HepG2 (cell line): ENCODE data around the gene TFAM. TPM values are rescaled to one million over a fixed set of nuclear protein-coding genes. Genes with fewer than 3 reads are reported as not detected.

Source experiments
- ATAC-seq: fragments of 200-7000 bp; cut with Tn5 transposase; 3 replicates; pipeline ENCODE4 v1.9.1; 2020; ENCODE audit warnings: mild to moderate bottlenecking, moderate library complexity
- BruUV-seq: library from RNA; stranded (reverse); fragments of 400-500 nt; replicated peaks from 2 replicates; lab custom pipeline; 2021; lab: Mats Ljungman, UMichigan
- CTCF ChIA-PET: fragments of 300-600 bp; formaldehyde crosslinking; extraction: SDS; loops from one replicate; lab custom pipeline; 2021; ENCODE audit warnings: low total read pairs, inconsistent platforms, low intra/inter-chr PET ratio; lab: Yijun Ruan, JAX
- POLR2A ChIA-PET: fragments of 350-600 bp; sonication (Branson Sonifier 250); formaldehyde crosslinking; loops from one replicate; lab custom pipeline; 2020; ENCODE audit warnings: antibody characterized with exemption, inconsistent platforms; lab: Yijun Ruan, JAX
- DNase-seq: peaks from one replicate; pipeline ENCODE4 v3.0.0-alpha.2; 2015; ENCODE audit warnings: low spot score
- FAIRE-seq: peaks from 3 replicates; lab custom pipeline; 2011; peaks lifted over from hg19 to GRCh38; lab: Jason Lieb, UNC
- H2AFZ ChIP-seq: one replicate; pipeline ENCODE4 v1.6.1; 2011; ENCODE audit warnings: low read length, inconsistent platforms
- H3K27ac ChIP-seq: fragments of 300-600 bp; 3 replicates; pipeline ENCODE4 v1.8.0; 2011; ENCODE audit warnings: mixed run types, mild to moderate bottlenecking, mixed read lengths, low read length, inconsistent platforms; ENCODE audit not compliant: insufficient read depth; ENCODE audit errors: extremely low read length
- H3K27me3 ChIP-seq, 2 experiments: fragments of 200-600 bp in 1 of 2; 2 replicates in 1 of 2; 3 replicates in 1 of 2; pipeline versions ENCODE4 v1.6.0 to v1.8.0; 2011; ENCODE audit warnings: low read length in 2 of 2, mild to moderate bottlenecking in 2 of 2, moderate library complexity in 2 of 2, inconsistent platforms in 1 of 2; ENCODE audit not compliant: insufficient read depth in 2 of 2, control insufficient read depth in 1 of 2
- H3K36me3 ChIP-seq, 2 experiments: fragments of 200-600 bp in 1 of 2; replicated peaks in 1 of 2; 2 replicates in 1 of 2; 3 replicates in 1 of 2; pipeline versions ENCODE4 v1.5.1 to v1.8.0; 2011; ENCODE audit warnings: low read length in 2 of 2, inconsistent platforms in 1 of 2; ENCODE audit not compliant: insufficient read depth in 2 of 2, control insufficient read depth in 1 of 2
- H3K4me1 ChIP-seq: 2 replicates; pipeline ENCODE4 v1.5.1; 2012; ENCODE audit warnings: low read length, inconsistent platforms; ENCODE audit not compliant: insufficient read depth
- H3K4me2 ChIP-seq: 2 replicates; pipeline ENCODE4 v1.6.0; 2011; ENCODE audit warnings: low read depth, low read length, inconsistent platforms
- H3K4me3 ChIP-seq, 3 experiments: fragments of 200-600 bp in 1 of 3; sonication (generic), shearing (Covaris generic) in 1 of 3; replicated peaks in 1 of 3; 2 replicates each; pipeline ENCODE4 v1.5.1; 2011 to 2016; ENCODE audit warnings: low read length in 3 of 3, inconsistent platforms in 2 of 3, low read depth in 2 of 3, mild to moderate bottlenecking in 2 of 3, control low read depth in 1 of 3, mixed read lengths in 1 of 3; ENCODE audit not compliant: insufficient read depth in 1 of 3
- H3K79me2 ChIP-seq: one replicate; pipeline ENCODE4 v1.6.1; 2011; ENCODE audit warnings: low read length, inconsistent platforms; ENCODE audit not compliant: insufficient read depth
- H3K9ac ChIP-seq: 2 replicates; pipeline ENCODE4 v1.6.0; 2011; ENCODE audit warnings: mild to moderate bottlenecking, low read depth, low read length, inconsistent platforms; ENCODE audit not compliant: insufficient read depth
- H3K9me3 ChIP-seq: 2 replicates; pipeline ENCODE4 v1.5.1; 2012; ENCODE audit warnings: mild to moderate bottlenecking, low read length
- H4K20me1 ChIP-seq: 2 replicates; pipeline ENCODE4 v1.6.0; 2011; ENCODE audit warnings: inconsistent platforms, mild to moderate bottlenecking, low read length, moderate library complexity; ENCODE audit not compliant: insufficient read depth
- AFF4 ChIP-seq: sonication (generic); formaldehyde crosslinking; IDR thresholded peaks from 2 replicates; pipeline ENCODE4 v1.4.0; 2020; ENCODE audit warnings: missing genetic modification reagents
- HNF1B ChIP-seq: sonication (generic); formaldehyde crosslinking; IDR thresholded peaks from 2 replicates; pipeline ENCODE4 v1.5.1; 2020; ENCODE audit warnings: mild to moderate bottlenecking, moderate library complexity, missing genetic modification reagents
- KDM5A ChIP-seq: fragments of 200-600 bp; sonication (generic); IDR thresholded peaks from 2 replicates; pipeline ENCODE4 v1.7.0; 2018; ENCODE audit warnings: antibody characterized with exemption, mild to moderate bottlenecking, low read length, borderline replicate concordance
- LCORL ChIP-seq, 2 experiments: fragments of 450-650 bp in 1 of 2; sonication (generic) in 1 of 2; formaldehyde crosslinking in 1 of 2; IDR thresholded peaks; 2 replicates each; pipeline versions ENCODE4 v1.5.0 to v1.6.1; 2017 to 2020; ENCODE audit warnings: antibody characterized with exemption in 1 of 2, missing genetic modification reagents in 1 of 2
- MBD4 ChIP-seq: IDR thresholded peaks from 2 replicates; pipeline ENCODE4 v1.6.1; 2012; ENCODE audit warnings: low read length, inconsistent platforms, borderline replicate concordance
- MYPOP ChIP-seq: sonication (generic); formaldehyde crosslinking; IDR thresholded peaks from 2 replicates; pipeline ENCODE4 v1.8.1; 2023; ENCODE audit warnings: mild to moderate bottlenecking, moderate library complexity, missing genetic modification reagents
- SETDB1 ChIP-seq: sonication (generic); formaldehyde crosslinking; IDR thresholded peaks from 2 replicates; pipeline ENCODE4 v1.5.1; 2020; ENCODE audit warnings: missing genetic modification reagents, mild to moderate bottlenecking, borderline replicate concordance
- SIN3B ChIP-seq: fragments of 150-350 bp; IDR thresholded peaks from 2 replicates; pipeline ENCODE4 v1.6.1; 2014; ENCODE audit warnings: low read length
- TARDBP ChIP-seq: sonication (generic); formaldehyde crosslinking; IDR thresholded peaks from 2 replicates; pipeline ENCODE4 v1.8.0; 2022; ENCODE audit warnings: mild to moderate bottlenecking, missing genetic modification reagents
- TOPORS ChIP-seq: sonication (generic); formaldehyde crosslinking; IDR thresholded peaks from 2 replicates; pipeline ENCODE4 v1.8.0; 2023; ENCODE audit warnings: mild to moderate bottlenecking, missing genetic modification reagents
- TP53 ChIP-seq: sonication (generic); formaldehyde crosslinking; conservative IDR thresholded peaks from 2 replicates; pipeline ENCODE4 v1.4.0; 2020; ENCODE audit warnings: missing genetic modification reagents
- ZNF160 ChIP-seq: sonication (generic); formaldehyde crosslinking; IDR thresholded peaks from 2 replicates; pipeline ENCODE4 v1.8.0; 2022; ENCODE audit warnings: mild to moderate bottlenecking, inconsistent platforms, missing genetic modification reagents
- ZNF460 ChIP-seq: sonication (generic); formaldehyde crosslinking; IDR thresholded peaks from 2 replicates; pipeline ENCODE4 v1.5.1; 2020; ENCODE audit warnings: missing genetic modification reagents, mild to moderate bottlenecking, borderline replicate concordance
- ZNF607 ChIP-seq: sonication (generic); formaldehyde crosslinking; IDR thresholded peaks from 2 replicates; pipeline ENCODE4 v1.5.1; 2020; ENCODE audit warnings: missing genetic modification reagents, mild to moderate bottlenecking, borderline replicate concordance
- ZNF724P ChIP-seq: sonication (generic); formaldehyde crosslinking; IDR thresholded peaks from 2 replicates; pipeline ENCODE4 v1.8.0; 2022; ENCODE audit warnings: missing genetic modification reagents, borderline replicate concordance
- ZNF780A ChIP-seq: sonication (generic); formaldehyde crosslinking; IDR thresholded peaks from 2 replicates; pipeline ENCODE4 v1.8.0; 2022; ENCODE audit warnings: mild to moderate bottlenecking, missing genetic modification reagents, moderate library complexity
- WGBS: methylation state at CpG from one replicate; pipeline ENCODE4 v1.1.6; 2017; ENCODE audit warnings: low lambda C conversion rate; 5-methylcytosine and 5-hydroxymethylcytosine counted together
- in situ Hi-C: cut with HindIII; loops from 2 replicates; pipeline ENCODE4 v1.10.0; 2017; ENCODE audit warnings: low pct_unique_long_range_greater_than_20kb; ENCODE audit not compliant: extremely low pct_ligation_motif_present
- intact Hi-C: fragments of 100-400 bp; cut with micrococcal nuclease; formaldehyde crosslinking; loops from one replicate; pipeline ENCODE4 v1.10.0; 2022; ENCODE audit not compliant: unreplicated experiment
- polyA plus RNA-seq, 8 experiments: library from polyadenylated mRNA; depleted of rRNA in 3 of 8; stranded (reverse) in 7 of 8; unstranded in 1 of 8; fragments of >200 nt; fragmentation: Illumina TruSeq in 4 of 8; extraction: Trizol in 4 of 8; gene quantifications; 2 replicates each; pipeline versions ENCODE4 v1.2.1 to v1.2.3, GENCODE V29; 2011 to 2016; ENCODE audit warnings: low read depth in 4 of 8, missing spikeins in 1 of 8, mixed read lengths in 1 of 8; ENCODE audit not compliant: insufficient read depth in 1 of 8
- total RNA-seq, 5 experiments: library from RNA; depleted of rRNA; stranded (reverse); fragments of >200 nt; fragmentation: Illumina TruSeq; extraction: Trizol; gene quantifications; 2 replicates each; pipeline ENCODE4 v1.2.3, GENCODE V29; 2016; ENCODE audit warnings: low read depth in 1 of 5

The TFAM gene
- total and polyA plus RNA-seq, 2 of the 13 experiments (the other 11 are each of a cell fraction or from before 2014, with no cell fraction given) = 18.4 to 125 TPM

GRCh38 chr10:58362027-58362789, 23.0 kb upstream of the TFAM start:
- no peaks in the 10 kb centered on the region for H3K27me3 ChIP-seq
- peaks cover 0 to 6% of the 10 kb centered on the region in 2 experiments; a peak in 2 of 5 replicates for H3K36me3 ChIP-seq
- H3K4me2 ChIP-seq = no peak overlapping the region
- TSS peak; percentile 26 for BruUV-seq
- peaks cover 1% of the 10 kb centered on the region for H3K79me2 ChIP-seq
- ChIA-PET POLR2A (interaction anchor here (2.1 kb wide), 1 partner anchor 23 kb away, joined by 6 read pairs; the partner anchor contains the start of gene TFAM), CTCF (no interaction called here)
- no peak overlapping the region for H3K4me3 ChIP-seq
- DNase-seq (no peak), FAIRE-seq (no peak), ATAC-seq (no peak)
- H3K4me1 ChIP-seq = no peaks in the 10 kb centered on the region
- in situ Hi-C loops = no loop called here
- TF ChIP-seq ZNF780A (CRISPR knock-in tag) = no peak
- no peak for TF ChIP-seq ZNF160 (CRISPR knock-in tag)
- TF ChIP-seq MBD4 = no peak
- no peak for TF ChIP-seq TARDBP (CRISPR knock-in tag)
- no peak for TF ChIP-seq MYPOP (CRISPR knock-in tag)
- TF ChIP-seq ZNF607 = no peak
- TF ChIP-seq KDM5A = no peak
- no peak for TF ChIP-seq ZNF724P (CRISPR knock-in tag)
- no peak for TF ChIP-seq SETDB1 (CRISPR knock-in tag)
- no peak for TF ChIP-seq HNF1B (CRISPR knock-in tag)
- TF ChIP-seq LCORL (IDR thresholded peaks at IDR 0.05) = no peak
- no peak for TF ChIP-seq LCORL (CRISPR knock-in tag; IDR thresholded peaks at IDR 0.05)
- no peak for TF ChIP-seq TOPORS (CRISPR knock-in tag)
- no peak for TF ChIP-seq SIN3B
- TF ChIP-seq AFF4 (CRISPR knock-in tag) = no peak
- no peak for TF ChIP-seq ZNF460
- no peak for TF ChIP-seq TP53 (CRISPR knock-in tag)
- H3K27ac ChIP-seq = no peak overlapping the region
- H2AFZ ChIP-seq = no peak overlapping the region
- no peaks in the 10 kb centered on the region for H4K20me1 ChIP-seq
- no peaks in the 10 kb centered on the region for H3K9me3 ChIP-seq
- intact Hi-C loops = no loop called here
- 86% methylated on average over 1 of the region's 1 CpG for WGBS
- no peak overlapping the region for H3K9ac ChIP-seq
